Measurements from ENCODE around the gene TEAD1. TPM values are rescaled to one million over a fixed set of nuclear protein-coding genes. Genes with fewer than 3 reads are reported as not detected.

TEAD1 gene
- total and polyA plus RNA-seq, 2 donors (not counting 1 experiment from before 2014, with no cell fraction given): 88.6 to 121 TPM

DNA sequence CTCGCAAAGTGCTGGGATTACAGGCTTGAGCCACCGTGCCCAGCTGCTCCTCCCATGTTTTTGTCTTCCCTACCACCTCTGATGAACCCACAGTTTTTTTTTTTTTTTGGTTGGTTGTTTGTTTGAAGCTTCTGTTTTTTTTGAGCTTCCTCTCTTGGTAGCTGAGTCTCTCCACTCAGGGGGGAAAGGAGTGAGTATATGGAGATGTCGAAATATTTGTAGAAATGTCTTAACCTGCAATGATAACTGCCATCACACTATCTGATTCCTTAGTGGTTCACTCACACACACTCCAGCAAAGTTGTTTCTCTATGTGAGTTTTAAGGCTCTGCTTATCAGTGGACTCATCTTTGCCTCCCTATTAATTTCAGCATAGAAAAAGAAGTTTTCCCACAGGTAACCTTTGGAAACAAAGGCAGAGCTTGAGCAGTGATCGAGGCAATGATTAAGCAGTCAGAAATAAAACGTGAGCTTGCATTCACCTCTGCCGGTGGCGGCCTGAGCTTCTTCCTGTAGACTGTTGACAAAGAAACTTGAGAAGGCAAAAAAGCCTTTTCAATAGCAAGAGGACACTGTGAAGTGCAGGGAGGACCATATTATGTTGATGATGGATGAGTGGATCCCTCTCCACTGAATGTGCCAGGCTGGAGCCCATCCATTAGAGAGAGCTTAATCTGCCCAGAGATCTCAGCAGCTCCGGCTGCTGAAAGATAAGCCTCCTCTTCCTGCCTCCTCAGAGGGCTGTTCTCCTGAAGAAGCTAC lies 305.9 kb downstream of the TEAD1 start:
- DNase-seq (ENCODE audit: low read depth in 2 of 2): no peak
- H3K27me3 ChIP-seq (ENCODE audit: control insufficient read depth, insufficient read depth, low read length): peaks cover 28% of the 10 kb centered on the region
- H3K79me2 ChIP-seq (ENCODE audit: control insufficient read depth, insufficient read depth, low read length): no peaks in the 10 kb centered on the region
- H3K4me1 ChIP-seq (ENCODE audit: control insufficient read depth, extremely low read depth, insufficient read depth, low read length): no peaks in the 10 kb centered on the region
- no peak overlapping the region for H3K4me2 ChIP-seq (ENCODE audit: extremely low read depth, insufficient read depth, low read length)
- H3K9ac ChIP-seq (ENCODE audit: insufficient read depth, low read length): no peak overlapping the region
- no peak overlapping the region for H2AFZ ChIP-seq (ENCODE audit: low read length)
- TF ChIP-seq EZH2 (IDR thresholded peaks at IDR 0.05; ENCODE audit: low read length, missing control alignments) (no peak), CTCF (conservative IDR thresholded peaks at IDR 0.05 in 1 of 2, IDR thresholded peaks at IDR 0.05 in 1 of 2; ENCODE audit: low read depth in 1 of 2, low read length in 2 of 2) (no peak)
- no peak overlapping the region for H3K27ac ChIP-seq (ENCODE audit: insufficient read depth, low read length)
- H3K9me3 ChIP-seq (ENCODE audit: control insufficient read depth, insufficient read depth, low read depth, low read length): no peaks in the 10 kb centered on the region
- H4K20me1 ChIP-seq (ENCODE audit: control insufficient read depth, extremely low read depth, insufficient read depth, low read length): no peaks in the 10 kb centered on the region
- H3K36me3 ChIP-seq (ENCODE audit: control insufficient read depth, insufficient read depth, low read length): no peaks in the 10 kb centered on the region
- no peak overlapping the region for H3K4me3 ChIP-seq (replicated peaks in 1 of 4; ENCODE audit: control extremely low read depth in 1 of 4, insufficient read depth in 1 of 4, low read depth in 3 of 4, low read length in 4 of 4)

GRCh38 chr11:12981676-12982522 lies 307.7 kb downstream of the TEAD1 start:
- TF ChIP-seq EZH2 (IDR thresholded peaks at IDR 0.05; ENCODE audit: low read length, missing control alignments) (no peak), CTCF (conservative IDR thresholded peaks at IDR 0.05 in 1 of 2, IDR thresholded peaks at IDR 0.05 in 1 of 2; ENCODE audit: low read depth in 1 of 2, low read length in 2 of 2) (peak in 1 of 2 donors; percentile 5)
- Histone ChIP-seq H2AFZ (ENCODE audit: low read length) (no peak overlapping the region), H3K36me3 (ENCODE audit: control insufficient read depth, insufficient read depth, low read length) (no peaks in the 10 kb centered on the region), H3K4me1 (ENCODE audit: control insufficient read depth, extremely low read depth, insufficient read depth, low read length) (no peaks in the 10 kb centered on the region), H3K9ac (ENCODE audit: insufficient read depth, low read length) (no peak overlapping the region), H3K4me3 (replicated peaks in 1 of 4; ENCODE audit: control extremely low read depth in 1 of 4, insufficient read depth in 1 of 4, low read depth in 3 of 4, low read length in 4 of 4) (no peak overlapping the region), H3K79me2 (ENCODE audit: control insufficient read depth, insufficient read depth, low read length) (no peaks in the 10 kb centered on the region), H3K27ac (ENCODE audit: insufficient read depth, low read length) (no peak overlapping the region), H4K20me1 (ENCODE audit: control insufficient read depth, extremely low read depth, insufficient read depth, low read length) (no peaks in the 10 kb centered on the region), H3K4me2 (ENCODE audit: extremely low read depth, insufficient read depth, low read length) (no peak overlapping the region), H3K27me3 (ENCODE audit: control insufficient read depth, insufficient read depth, low read length) (peaks cover 32% of the 10 kb centered on the region), H3K9me3 (ENCODE audit: control insufficient read depth, insufficient read depth, low read depth, low read length) (no peaks in the 10 kb centered on the region)
- peak; percentile 12 to 13 for DNase-seq (ENCODE audit: low read depth in 2 of 2)

DNA sequence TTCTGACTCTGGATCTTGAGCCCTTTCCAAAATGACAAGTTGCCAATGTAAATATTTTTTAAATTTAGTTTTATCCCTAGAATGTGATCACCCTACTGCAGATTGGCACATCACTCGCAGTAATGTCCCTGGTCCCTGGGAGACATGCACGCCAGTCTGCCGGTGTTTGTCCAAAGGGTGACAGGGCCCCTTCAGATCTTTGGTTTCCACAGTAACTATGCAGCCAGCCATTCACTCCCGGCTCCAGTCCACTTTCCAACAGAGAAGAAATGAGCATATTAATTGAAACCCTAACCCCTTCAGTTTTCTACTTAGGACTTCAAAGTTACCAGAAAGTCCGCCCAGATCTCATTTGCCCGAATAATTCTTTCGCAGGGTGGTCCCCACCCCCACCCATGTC lies 309.1 kb downstream of the TEAD1 start:
- Histone ChIP-seq H3K9ac (ENCODE audit: insufficient read depth, low read length) (no peak overlapping the region), H3K79me2 (ENCODE audit: control insufficient read depth, insufficient read depth, low read length) (no peaks in the 10 kb centered on the region), H3K36me3 (ENCODE audit: control insufficient read depth, insufficient read depth, low read length) (no peaks in the 10 kb centered on the region), H3K4me2 (ENCODE audit: extremely low read depth, insufficient read depth, low read length) (no peak overlapping the region), H3K27ac (ENCODE audit: insufficient read depth, low read length) (no peak overlapping the region), H4K20me1 (ENCODE audit: control insufficient read depth, extremely low read depth, insufficient read depth, low read length) (no peaks in the 10 kb centered on the region), H3K4me3 (replicated peaks in 1 of 4; ENCODE audit: control extremely low read depth in 1 of 4, insufficient read depth in 1 of 4, low read depth in 3 of 4, low read length in 4 of 4) (no peak overlapping the region), H3K27me3 (ENCODE audit: control insufficient read depth, insufficient read depth, low read length) (peaks cover 30% of the 10 kb centered on the region), H2AFZ (ENCODE audit: low read length) (no peak overlapping the region), H3K9me3 (ENCODE audit: control insufficient read depth, insufficient read depth, low read depth, low read length) (no peaks in the 10 kb centered on the region), H3K4me1 (ENCODE audit: control insufficient read depth, extremely low read depth, insufficient read depth, low read length) (no peaks in the 10 kb centered on the region)
- TF ChIP-seq EZH2 (IDR thresholded peaks at IDR 0.05; ENCODE audit: low read length, missing control alignments): no peak
- no peak for TF ChIP-seq CTCF (conservative IDR thresholded peaks at IDR 0.05 in 1 of 2, IDR thresholded peaks at IDR 0.05 in 1 of 2; ENCODE audit: low read depth in 1 of 2, low read length in 2 of 2)
- no peak for DNase-seq (ENCODE audit: low read depth in 2 of 2)

Measured in fibroblast of lung (primary cell).